ENCODE measurements around the gene DNM3.
"Not testable (repeated sequence)": the region's sequence is repeated elsewhere in the genome, so short reads cannot be mapped to it uniquely, and the experiment has no call there.

Gene DNM3

DNA sequence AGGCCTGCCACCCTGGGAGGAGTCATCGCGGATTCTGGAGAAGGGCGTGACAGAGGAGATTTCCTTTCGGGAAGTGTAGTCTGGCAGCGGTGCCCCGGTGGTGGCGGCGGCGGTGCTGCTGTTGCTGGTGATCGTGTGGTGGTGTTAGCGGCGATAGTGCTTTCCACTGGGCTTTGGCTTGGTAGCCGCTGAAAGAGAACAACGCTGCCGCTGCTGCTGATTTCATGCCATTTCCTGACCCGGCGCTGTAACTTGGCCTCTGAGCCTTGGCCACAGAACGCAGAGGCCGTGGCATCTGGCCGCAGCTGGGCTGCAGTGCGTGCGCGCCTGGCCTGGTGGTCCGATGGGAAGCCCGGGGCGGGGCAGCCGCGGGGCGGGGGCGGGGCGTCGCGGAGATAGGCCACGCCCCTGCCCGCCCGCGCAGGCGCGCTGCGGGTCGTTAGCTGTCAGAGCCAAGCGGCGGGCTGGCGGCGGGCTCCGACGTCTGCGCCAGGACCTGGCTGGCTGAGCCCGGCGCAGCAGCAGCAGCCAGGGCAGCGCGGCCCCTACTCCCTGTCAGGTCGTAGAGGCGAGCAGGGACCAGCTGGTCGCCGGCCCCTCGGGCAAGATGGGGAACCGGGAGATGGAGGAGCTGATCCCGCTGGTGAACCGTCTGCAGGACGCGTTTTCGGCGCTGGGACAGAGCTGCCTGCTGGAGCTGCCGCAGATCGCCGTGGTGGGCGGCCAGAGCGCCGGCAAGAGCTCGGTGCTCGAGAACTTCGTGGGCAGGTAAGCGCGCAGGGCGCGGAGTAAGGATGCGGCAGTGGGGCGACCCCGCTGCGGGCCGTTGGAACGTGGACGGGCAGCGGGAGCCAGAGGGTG, at the start of gene DNM3:
TSS of gene DNM3 (plus strand) at position 449 of the 861 bp plus-strand sequence. CDS start at position 608, 159 bp downstream.
- DNase-seq (ENCODE audit: low read depth, low spot score), result peak; percentile 26

DNA sequence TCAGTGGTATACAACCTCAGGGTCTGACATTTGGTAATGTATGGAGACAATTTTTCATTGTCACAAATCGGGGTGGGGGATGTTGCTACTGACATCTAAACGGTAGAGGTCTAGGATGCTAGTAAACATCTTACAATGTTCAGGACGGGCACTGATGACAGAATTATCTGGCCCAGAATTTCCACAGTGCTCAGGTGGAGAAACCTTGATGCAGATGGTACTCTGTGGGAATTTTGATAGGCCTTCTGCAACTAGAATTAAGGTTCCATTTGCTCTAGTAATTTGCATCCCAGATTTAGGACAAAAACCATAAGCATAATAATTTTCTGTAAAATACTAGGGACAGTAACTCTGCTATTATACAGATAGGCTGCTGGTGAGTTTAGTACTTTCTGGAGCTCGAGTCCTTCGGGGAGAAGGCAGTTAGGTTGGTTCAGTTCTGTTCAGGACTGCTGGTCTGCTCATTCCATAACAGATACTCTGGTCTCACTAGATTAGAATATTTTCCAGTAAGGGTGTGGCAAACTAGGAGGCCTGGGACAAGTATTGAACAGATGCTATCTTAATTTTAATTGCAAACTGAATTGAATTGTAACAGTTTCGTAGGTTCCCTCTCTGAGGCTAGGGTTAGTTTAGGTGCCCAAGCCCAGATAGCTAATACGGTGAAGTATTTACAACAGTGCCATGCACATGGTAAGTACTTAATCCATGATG, 48.5 kb upstream of the DNM3 start:
- DNase-seq (ENCODE audit: low read depth, low spot score), result no peak

GRCh38 chr1:171793636-171794035, 47.7 kb upstream of the DNM3 start:
- no peak for DNase-seq (ENCODE audit: low read depth, low spot score)

DNA sequence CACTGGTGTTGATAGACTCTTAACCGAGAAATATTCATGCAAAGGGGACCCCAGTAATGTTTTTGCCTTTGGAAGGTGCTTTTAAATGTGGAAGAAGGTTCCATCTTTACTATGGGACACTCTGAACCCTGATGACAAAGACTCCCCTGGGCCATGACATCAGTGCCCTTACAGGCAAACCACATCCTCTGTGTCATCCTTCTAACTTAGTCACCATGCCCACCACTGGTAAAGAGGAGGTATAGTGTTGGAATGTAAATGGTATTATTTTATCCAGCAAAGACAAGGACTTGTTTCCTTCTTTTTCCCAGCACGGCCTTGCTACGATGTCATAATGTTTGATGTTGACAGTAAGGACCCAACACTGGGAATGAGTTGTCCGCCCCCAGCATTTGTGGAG, 47.2 kb upstream of the DNM3 start:
- DNase-seq (ENCODE audit: low read depth, low spot score), result no peak

GRCh38 chr1:171796592-171796991, 44.7 kb upstream of the DNM3 start:
- no peak for DNase-seq (ENCODE audit: low read depth, low spot score)

- DNase-seq (ENCODE audit: low read depth, low spot score), result no peak
These were observed 43.0 kb upstream of the DNM3 start for GRCh38 chr1:171798311-171798710.

DNA sequence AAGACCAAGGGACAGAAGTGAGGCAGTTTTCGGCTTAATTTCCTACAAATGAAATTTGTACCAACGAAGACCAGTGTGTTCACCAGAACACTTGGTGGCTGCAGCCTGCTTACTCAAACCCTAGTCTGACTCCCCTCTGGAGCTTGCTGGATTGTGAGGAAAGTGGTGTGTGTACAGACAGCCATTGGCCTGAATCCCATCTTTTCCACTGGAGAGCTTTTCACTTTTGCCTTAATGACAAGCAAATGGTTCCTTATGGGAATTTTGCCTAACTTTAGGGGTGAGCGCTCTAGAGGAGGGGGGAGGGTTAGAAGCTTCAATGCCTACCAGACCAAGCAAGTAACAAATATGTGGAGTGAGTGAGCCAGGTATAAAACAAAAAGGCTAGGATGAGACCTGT, 42.5 kb upstream of the DNM3 start:
- DNase-seq (ENCODE audit: low read depth, low spot score), result no peak

DNA sequence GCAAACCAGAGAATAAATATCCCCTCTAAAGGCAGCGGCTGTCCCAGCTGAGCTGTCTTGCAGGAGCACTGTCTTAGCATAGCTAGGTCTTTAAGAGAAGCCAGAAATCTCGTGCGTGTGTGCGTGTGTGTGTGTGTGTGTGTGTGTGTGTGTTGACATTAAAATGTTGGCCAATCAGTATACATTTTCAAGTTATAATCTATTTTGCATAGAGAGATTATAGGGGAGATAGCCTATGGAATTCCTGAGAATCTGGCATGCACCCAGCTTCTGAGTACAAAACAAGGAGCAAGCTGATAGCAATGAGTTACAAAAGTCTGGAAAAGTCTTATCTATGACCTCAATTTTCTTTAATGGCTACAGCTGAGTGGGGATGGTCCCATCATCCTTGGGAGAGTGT, 42.1 kb upstream of the DNM3 start:
- DNase-seq (ENCODE audit: low read depth, low spot score), result no peak

GRCh38 chr1:171799698-171800097, 41.6 kb upstream of the DNM3 start:
- not testable (repeated sequence) for DNase-seq (ENCODE audit: low read depth, low spot score)

DNA sequence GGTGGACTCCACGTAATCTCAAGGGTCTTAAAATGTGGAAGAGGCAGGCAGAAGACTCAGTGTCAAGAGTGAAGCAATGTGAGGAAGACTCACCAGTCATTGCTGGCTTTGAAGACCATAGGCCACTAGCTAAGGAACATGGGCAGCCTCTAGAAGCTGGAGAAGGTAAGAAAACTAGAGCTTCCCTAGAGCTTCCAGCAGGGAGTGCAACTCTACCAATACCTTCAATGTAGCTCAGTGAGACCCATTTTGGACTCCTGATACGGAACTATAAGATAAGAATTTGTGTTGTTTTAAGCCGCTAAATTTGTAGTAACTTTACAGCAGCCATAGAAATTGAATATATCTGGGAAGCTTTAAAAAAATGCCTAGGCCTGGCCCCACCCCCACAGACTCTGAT, 41.0 kb upstream of the DNM3 start:
- DNase-seq (ENCODE audit: low read depth, low spot score), result no peak

DNA sequence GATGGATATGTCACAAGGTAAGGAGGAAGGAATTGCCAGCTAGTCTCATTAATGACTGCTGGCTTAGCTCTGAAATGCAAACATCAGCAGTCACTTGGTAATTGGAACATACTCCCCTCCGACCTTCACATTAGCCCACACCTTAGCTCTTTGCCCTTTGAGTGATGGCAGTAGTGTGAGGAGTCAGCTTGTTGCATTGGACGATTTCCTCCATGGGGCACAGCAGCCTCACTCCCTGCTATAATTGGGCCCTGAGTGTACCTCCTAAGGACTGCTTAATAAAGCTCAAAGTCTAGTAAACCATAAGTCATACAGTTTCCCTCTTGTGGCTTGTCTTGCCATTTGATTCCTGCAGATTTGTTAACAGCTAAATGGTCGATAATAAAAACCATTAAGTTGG, 40.4 kb upstream of the DNM3 start:
- DNase-seq (ENCODE audit: low read depth, low spot score), result no peak

DNA sequence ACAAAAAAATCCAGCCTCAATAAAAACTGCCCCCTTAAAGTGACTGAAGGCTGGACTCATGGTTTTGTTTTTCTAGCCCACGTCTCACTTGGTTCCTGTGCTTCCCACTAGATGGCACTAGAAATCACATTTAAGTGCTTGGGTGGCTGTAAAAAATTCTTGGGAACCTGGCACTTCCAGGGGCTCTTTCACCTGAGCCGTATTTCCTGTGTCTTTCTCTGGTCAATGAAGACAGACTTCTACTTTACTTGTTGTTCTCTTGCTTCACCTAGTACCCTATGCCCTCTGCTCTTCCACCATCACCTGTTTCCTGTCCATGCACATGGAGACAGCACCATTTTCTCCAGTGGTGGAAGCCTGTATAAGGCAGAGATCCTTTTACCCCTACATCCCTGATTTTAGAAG, 39.8 kb upstream of the DNM3 start:
- DNase-seq (ENCODE audit: low read depth, low spot score), result no peak

DNA sequence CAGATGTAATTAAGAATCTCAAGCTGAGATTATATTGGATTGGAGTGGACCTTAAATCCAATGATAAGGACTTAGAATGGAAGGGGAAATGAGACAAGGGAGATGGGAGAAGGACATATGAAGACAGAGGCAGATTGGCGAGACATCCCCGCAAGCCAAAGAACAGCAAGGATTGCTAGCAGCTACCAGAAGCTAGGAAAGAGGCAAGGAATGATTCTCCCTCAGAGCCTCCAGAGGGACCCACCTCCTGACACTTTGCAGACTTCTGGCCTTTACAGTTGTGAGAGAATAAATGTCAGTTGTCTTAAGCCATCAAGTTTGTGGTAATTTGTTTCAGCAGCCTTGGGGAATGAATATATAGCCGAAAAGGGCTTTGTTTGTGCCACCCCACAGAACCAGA, 39.1 kb upstream of the DNM3 start:
- DNase-seq (ENCODE audit: low read depth, low spot score), result no peak

GRCh38 chr1:171803045-171803444, 38.3 kb upstream of the DNM3 start:
- no peak for DNase-seq (ENCODE audit: low read depth, low spot score)

DNA sequence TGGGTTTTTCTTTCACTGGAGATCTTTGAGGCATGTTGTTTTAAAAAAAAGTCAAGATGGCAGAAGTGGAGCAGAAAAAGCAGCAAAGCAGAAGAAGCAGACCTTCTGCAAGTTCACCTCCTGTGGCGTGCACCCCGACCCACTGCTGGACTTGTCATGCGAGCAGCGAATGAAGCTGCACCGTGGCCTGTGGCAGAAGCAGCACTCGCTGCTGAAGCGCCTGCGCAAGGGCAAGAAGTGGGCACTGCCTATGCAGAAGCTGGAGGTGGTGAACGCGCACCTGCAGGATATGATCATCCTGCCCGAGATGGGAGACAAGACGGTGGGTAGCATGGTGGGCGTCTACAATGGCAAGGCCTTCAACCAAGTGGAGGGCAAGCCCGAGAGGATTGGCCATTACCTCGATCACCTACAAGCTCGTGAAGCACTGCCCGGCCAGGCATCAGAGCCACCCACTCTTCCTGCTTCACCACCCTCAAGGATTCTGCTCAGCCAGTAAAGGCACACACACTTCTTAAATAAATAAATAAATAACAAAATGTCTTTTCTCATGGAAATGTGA, 37.8 kb upstream of the DNM3 start:
- DNase-seq (ENCODE audit: low read depth, low spot score), result no peak

DNA sequence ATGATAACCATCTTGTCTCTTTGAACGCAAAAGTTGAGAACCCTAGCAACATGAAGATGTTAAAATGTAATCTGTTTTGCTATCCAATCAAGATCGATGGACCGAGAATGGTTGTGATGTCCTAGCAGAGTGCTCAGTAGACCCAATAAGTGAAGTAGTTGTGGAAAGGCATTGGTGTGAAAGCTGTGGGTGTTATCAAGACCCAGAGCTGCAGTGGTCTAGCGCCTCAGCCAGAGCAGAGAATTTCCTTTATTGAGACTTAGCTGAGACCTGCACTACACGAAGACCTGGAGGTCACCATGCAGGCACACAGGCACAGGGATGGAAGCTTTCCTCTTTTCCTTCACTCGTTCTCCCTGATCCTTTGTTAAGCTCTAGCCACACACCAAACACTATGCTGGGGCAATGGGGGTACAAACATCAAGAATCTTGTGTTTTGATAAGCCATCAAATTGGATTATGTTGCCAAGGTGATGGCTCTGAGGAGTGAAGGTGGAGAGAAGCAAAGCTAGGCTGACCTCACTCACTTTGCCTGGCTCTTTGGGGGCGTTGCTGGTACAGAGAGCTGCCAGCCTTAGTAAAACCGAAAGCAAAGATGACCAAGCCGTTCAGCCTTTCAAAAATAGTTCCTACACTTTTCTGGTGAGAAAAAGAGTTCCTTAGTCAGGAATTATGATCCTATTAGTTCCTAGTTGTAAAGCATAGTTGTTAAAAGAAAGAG, 35.7 kb upstream of the DNM3 start:
- no peak for DNase-seq (ENCODE audit: low read depth, low spot score)

DNA sequence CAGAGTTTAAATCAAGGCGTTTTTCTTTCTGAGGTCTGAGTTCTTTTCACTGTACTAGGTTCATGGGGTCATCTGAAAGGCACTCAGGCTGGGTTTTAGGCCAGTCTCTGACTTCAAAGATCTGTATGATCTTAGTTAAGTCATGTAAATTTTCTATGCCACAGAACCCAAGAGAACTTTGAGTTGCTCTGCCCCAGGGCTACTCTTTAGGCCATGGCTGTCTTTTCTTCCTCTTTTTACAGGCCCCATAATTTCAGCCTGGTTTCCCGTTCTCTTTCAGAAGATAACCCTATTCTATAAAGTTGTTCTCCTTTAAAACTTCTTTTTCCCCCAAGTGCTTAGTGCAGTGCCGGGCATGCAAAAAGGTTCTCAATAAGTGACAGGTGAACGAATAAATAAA, 33.7 kb upstream of the DNM3 start:
- no peak for DNase-seq (ENCODE audit: low read depth, low spot score)

GRCh38 chr1:171809834-171810233, 31.5 kb upstream of the DNM3 start:
- DNase-seq (ENCODE audit: low read depth, low spot score), result no peak

GRCh38 chr1:171811672-171812071, 29.6 kb upstream of the DNM3 start:
- DNase-seq (ENCODE audit: low read depth, low spot score), result no peak

GRCh38 chr1:171814692-171815091, 26.6 kb upstream of the DNM3 start:
- DNase-seq (ENCODE audit: low read depth, low spot score), result no peak

DNA sequence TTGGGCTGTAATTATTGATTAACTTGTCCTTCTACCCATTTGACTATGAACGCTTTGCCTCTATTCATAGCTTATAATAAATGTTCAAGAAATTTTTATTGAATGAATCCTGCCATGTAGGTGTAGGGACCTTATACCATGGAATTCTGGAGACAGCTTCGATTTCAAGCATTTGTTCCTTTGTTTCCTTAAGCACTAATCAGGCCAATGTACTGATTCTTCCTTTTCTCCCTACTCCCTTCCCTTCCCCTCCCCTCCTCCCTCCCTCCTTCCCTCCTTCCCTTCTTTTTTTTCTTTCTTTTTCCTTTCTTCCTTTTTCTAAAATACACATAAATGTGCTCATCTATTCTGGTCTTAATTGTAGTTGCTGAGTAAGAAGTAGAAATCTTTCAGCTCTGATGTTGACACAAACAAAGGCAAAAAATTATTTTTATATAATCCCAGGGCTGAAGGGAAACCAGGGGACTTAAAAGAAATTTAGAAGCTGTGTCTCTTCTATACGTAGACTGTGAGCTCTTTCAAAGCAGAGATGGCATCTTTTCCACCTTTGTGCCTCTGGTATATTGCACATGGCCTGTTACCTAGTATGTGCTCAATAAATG, 24.9 kb upstream of the DNM3 start:
- DNase-seq (ENCODE audit: low read depth, low spot score), result no peak

All from smooth muscle cell of the brain vasculature (primary cell).